ENCODE data around the gene SRD5A1.

- TF ChIP-seq CTCF (IDR thresholded peaks at IDR 0.05; ENCODE audit: control extremely low read depth in 1 of 3, insufficient read depth in 1 of 3, low read depth in 1 of 3, low read length in 3 of 3) (no peak), TAF1 (IDR thresholded peaks at IDR 0.05; ENCODE audit: low read depth, low read length) (no peak), USF2 (IDR thresholded peaks at IDR 0.05; ENCODE audit: low read length) (no peak)
Measured at GRCh38 chr5:6718718-6719117, 85.5 kb downstream of the SRD5A1 start.

Measured in H1 (cell line).